Measurements from ENCODE around the gene KAT14.
"Not testable (repeated sequence)": the region's sequence is repeated elsewhere in the genome, so short reads cannot be mapped to it uniquely, and the experiment has no call there.

Gene KAT14

GRCh38 chr20:18137412-18138265, at the start of gene KAT14, which contains the start of gene PET117:
KAT14 (plus strand) TSS chr20:18137863; CDS start chr20:18142661, 4,798 bp downstream.
PET117 (plus strand) TSS chr20:18137863; CDS start chr20:18137956, 93 bp downstream.
- peak; percentile 78 for DNase-seq (ENCODE audit: low spot score)

GRCh38 chr20:18088298-18088697, 49.4 kb upstream of the KAT14 start:
- not testable (repeated sequence) for DNase-seq (ENCODE audit: low spot score)

- DNase-seq (ENCODE audit: low spot score), result not testable (repeated sequence)
Measured at GRCh38 chr20:18088841-18089240, 48.8 kb upstream of the KAT14 start.

GRCh38 chr20:18090044-18090443, 47.6 kb upstream of the KAT14 start:
- DNase-seq (ENCODE audit: low spot score), result no peak

GRCh38 chr20:18090477-18090876, 47.2 kb upstream of the KAT14 start:
- no peak for DNase-seq (ENCODE audit: low spot score)

- DNase-seq (ENCODE audit: low spot score), result no peak
Measured at GRCh38 chr20:18091623-18092022, 46.0 kb upstream of the KAT14 start.

GRCh38 chr20:18092890-18093289, 44.8 kb upstream of the KAT14 start:
- DNase-seq (ENCODE audit: low spot score), result no peak

GRCh38 chr20:18093388-18093787, 44.3 kb upstream of the KAT14 start:
- no peak for DNase-seq (ENCODE audit: low spot score)

GRCh38 chr20:18094191-18094590, 43.5 kb upstream of the KAT14 start:
- no peak for DNase-seq (ENCODE audit: low spot score)

GRCh38 chr20:18100569-18100968, 37.1 kb upstream of the KAT14 start:
- not testable (repeated sequence) for DNase-seq (ENCODE audit: low spot score)

- no peak for DNase-seq (ENCODE audit: low spot score)
Measured at GRCh38 chr20:18101125-18101810, 36.4 kb upstream of the KAT14 start.

GRCh38 chr20:18103497-18103896, 34.2 kb upstream of the KAT14 start:
- no peak for DNase-seq (ENCODE audit: low spot score)

GRCh38 chr20:18108326-18108725, 29.3 kb upstream of the KAT14 start:
- DNase-seq (ENCODE audit: low spot score), result no peak

GRCh38 chr20:18128574-18128973, 9.1 kb upstream of the KAT14 start:
- DNase-seq (ENCODE audit: low spot score), result not testable (repeated sequence)

GRCh38 chr20:18132663-18133062, 5.0 kb upstream of the KAT14 start:
- no peak for DNase-seq (ENCODE audit: low spot score)

- no peak for DNase-seq (ENCODE audit: low spot score)
Measured at GRCh38 chr20:18133962-18134361, 3.7 kb upstream of the KAT14 start.

GRCh38 chr20:18138266-18138582, 561 bp downstream of the KAT14 start:
- no peak for DNase-seq (ENCODE audit: low spot score)

GRCh38 chr20:18138639-18139583, 1.2 kb downstream of the KAT14 start:
- no peak for DNase-seq (ENCODE audit: low spot score)

- no peak for DNase-seq (ENCODE audit: low spot score)
Measured at GRCh38 chr20:18139832-18140231, 2.2 kb downstream of the KAT14 start.

GRCh38 chr20:18144541-18145099, 7.0 kb downstream of the KAT14 start:
- DNase-seq (ENCODE audit: low spot score), result no peak

GRCh38 chr20:18154342-18154741, 16.7 kb downstream of the KAT14 start:
- no peak for DNase-seq (ENCODE audit: low spot score)

GRCh38 chr20:18156045-18156444, 18.4 kb downstream of the KAT14 start:
- DNase-seq (ENCODE audit: low spot score), result no peak
